RWPE2 (cell line): ENCODE results near the gene DDX54.
A peak's percentile ranks its signal among the peaks of the same experiment; 100 is the strongest.

ENCODE experiments used
- ATAC-seq: fragments of 200-7000 bp; cut with Tn5 transposase; 3 replicates; pipeline ENCODE4 v1.9.1; 2021; ENCODE audit warnings: low read depth
- DNase-seq: peaks from one replicate; pipeline ENCODE4 v3.0.0-alpha.2; 2020; ENCODE audit warnings: low spot score
- H3K27ac ChIP-seq: fragments of 450-650 bp; 2 replicates; pipeline ENCODE4 v1.5.1; 2017; ENCODE audit warnings: mild to moderate bottlenecking; ENCODE audit not compliant: poor library complexity, severe bottlenecking
- H3K27me3 ChIP-seq: fragments of 250-450 bp; sonication (Bioruptor Pico); 2 replicates; pipeline ENCODE4 v1.5.1; 2021; ENCODE audit warnings: mild to moderate bottlenecking, moderate library complexity; ENCODE audit not compliant: insufficient read depth, poor library complexity, severe bottlenecking
- H3K36me3 ChIP-seq: fragments of 250-450 bp; sonication (Bioruptor Pico); 2 replicates; pipeline ENCODE4 v1.5.1; 2020; ENCODE audit warnings: low read depth, mild to moderate bottlenecking, moderate library complexity
- H3K4me1 ChIP-seq: fragments of 250-450 bp; sonication (Bioruptor Pico); 2 replicates; pipeline ENCODE4 v1.5.1; 2021; ENCODE audit warnings: mild to moderate bottlenecking, moderate library complexity; ENCODE audit not compliant: insufficient read depth, poor library complexity, severe bottlenecking
- H3K4me3 ChIP-seq: fragments of 250-450 bp; sonication (Bioruptor Pico); 2 replicates; pipeline ENCODE4 v1.5.1; 2021; ENCODE audit warnings: mild to moderate bottlenecking, moderate library complexity; ENCODE audit not compliant: severe bottlenecking
- H3K9me3 ChIP-seq: fragments of 250-450 bp; sonication (Bioruptor Pico); 2 replicates; pipeline ENCODE4 v1.5.1; 2021; ENCODE audit warnings: mild to moderate bottlenecking, moderate library complexity; ENCODE audit not compliant: severe bottlenecking
- TF ChIP-seq, protein P1 (sequence below): fragments of 450-650 bp; IDR thresholded peaks from one replicate; pipeline ENCODE4 v1.5.1; 2017; ENCODE audit warnings: mild to moderate bottlenecking, moderate library complexity; ENCODE audit not compliant: poor library complexity, severe bottlenecking

The DDX54 gene

DNA sequence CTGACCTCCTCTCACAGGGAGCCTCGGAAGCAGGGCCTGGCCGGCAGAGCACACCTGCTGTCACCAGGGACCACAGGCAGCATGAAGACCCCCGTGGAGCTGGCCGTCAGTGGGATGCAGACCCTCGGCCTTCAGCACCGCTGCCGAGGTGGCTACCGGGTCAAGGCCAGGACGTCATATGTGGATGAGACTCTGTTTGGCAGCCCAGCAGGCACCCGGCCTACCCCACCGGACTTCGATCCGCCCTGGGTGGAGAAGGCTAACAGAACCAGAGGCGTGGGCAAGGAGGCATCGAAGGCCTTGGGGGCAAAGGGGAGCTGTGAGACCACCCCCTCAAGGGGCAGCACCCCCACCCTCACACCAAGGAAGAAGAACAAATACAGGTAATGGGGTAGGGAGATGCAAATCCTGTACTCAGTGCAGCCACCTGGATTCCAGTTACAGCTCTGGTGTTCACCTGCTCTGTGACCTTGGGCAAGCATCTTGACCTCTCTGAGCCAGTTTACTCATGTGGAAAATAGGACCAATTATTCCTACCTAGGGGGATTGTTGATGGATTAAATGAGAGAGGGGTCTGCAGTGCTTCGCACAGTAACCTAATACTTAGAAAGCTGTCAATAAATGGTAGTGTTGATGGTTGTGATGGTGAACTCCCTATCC is 1.5 kb upstream of the DDX54 start:
- TF ChIP-seq, protein P1, sequence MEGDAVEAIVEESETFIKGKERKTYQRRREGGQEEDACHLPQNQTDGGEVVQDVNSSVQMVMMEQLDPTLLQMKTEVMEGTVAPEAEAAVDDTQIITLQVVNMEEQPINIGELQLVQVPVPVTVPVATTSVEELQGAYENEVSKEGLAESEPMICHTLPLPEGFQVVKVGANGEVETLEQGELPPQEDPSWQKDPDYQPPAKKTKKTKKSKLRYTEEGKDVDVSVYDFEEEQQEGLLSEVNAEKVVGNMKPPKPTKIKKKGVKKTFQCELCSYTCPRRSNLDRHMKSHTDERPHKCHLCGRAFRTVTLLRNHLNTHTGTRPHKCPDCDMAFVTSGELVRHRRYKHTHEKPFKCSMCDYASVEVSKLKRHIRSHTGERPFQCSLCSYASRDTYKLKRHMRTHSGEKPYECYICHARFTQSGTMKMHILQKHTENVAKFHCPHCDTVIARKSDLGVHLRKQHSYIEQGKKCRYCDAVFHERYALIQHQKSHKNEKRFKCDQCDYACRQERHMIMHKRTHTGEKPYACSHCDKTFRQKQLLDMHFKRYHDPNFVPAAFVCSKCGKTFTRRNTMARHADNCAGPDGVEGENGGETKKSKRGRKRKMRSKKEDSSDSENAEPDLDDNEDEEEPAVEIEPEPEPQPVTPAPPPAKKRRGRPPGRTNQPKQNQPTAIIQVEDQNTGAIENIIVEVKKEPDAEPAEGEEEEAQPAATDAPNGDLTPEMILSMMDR = no peak
- H3K9me3 ChIP-seq = no peaks in the 10 kb centered on the region
- H3K36me3 ChIP-seq = peaks cover 51% of the 10 kb centered on the region
- H3K4me1 ChIP-seq = peaks cover 3% of the 10 kb centered on the region
- DNase-seq (no peak), ATAC-seq (no peak)
- H3K4me3 ChIP-seq = no peak overlapping the region
- H3K27me3 ChIP-seq = no peaks in the 10 kb centered on the region
- no peak overlapping the region for H3K27ac ChIP-seq

DNA sequence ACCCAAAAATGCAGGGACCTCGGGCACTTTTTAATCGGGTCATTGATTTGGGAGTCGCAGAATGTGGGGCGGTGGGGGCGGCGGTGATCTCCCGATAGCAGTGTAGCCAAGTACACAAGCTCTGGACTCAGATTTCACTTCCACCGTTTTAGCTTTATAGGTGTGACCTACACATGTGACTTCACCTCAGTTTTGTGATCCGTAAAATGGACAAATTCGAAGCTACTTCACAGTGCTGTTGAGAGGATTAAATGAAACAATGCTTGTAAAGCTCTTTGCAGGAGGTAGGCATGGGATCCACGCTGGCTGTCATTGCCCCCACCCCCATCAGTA is 721 bp upstream of the DDX54 start:
- peak overlapping the region; percentile 87 for H3K4me3 ChIP-seq
- ATAC-seq (no peak), DNase-seq (no peak)
- peaks cover 3% of the 10 kb centered on the region for H3K4me1 ChIP-seq
- H3K27me3 ChIP-seq = no peaks in the 10 kb centered on the region
- peaks cover 44% of the 10 kb centered on the region for H3K36me3 ChIP-seq
- H3K9me3 ChIP-seq = no peaks in the 10 kb centered on the region
- peak overlapping the region; percentile 81 for H3K27ac ChIP-seq
- TF ChIP-seq, protein P1 = no peak

DNA sequence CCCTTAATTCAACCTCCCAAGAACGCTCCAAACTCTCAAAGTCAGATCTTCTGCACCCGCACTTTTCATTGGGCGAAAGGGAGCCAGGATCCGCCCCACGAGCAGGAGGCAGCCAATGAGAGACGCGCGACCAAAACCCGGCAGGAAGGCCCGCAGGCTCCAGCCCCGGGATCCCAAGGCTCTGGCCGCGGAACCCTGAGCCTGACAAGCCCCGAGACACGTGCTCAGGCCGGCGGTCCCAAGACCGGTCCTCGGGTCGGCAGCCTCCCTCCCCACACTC is 438 bp downstream of the DDX54 start:
- Histone ChIP-seq H3K36me3 (peaks cover 45% of the 10 kb centered on the region), H3K4me1 (peaks cover 3% of the 10 kb centered on the region), H3K27ac (peak overlapping the region; percentile 81), H3K27me3 (no peaks in the 10 kb centered on the region), H3K4me3 (peak overlapping the region; percentile 87), H3K9me3 (no peaks in the 10 kb centered on the region)
- DNase-seq (peak; percentile 91), ATAC-seq (peak; percentile 88)
- TF ChIP-seq, protein P1 = no peak

DNA sequence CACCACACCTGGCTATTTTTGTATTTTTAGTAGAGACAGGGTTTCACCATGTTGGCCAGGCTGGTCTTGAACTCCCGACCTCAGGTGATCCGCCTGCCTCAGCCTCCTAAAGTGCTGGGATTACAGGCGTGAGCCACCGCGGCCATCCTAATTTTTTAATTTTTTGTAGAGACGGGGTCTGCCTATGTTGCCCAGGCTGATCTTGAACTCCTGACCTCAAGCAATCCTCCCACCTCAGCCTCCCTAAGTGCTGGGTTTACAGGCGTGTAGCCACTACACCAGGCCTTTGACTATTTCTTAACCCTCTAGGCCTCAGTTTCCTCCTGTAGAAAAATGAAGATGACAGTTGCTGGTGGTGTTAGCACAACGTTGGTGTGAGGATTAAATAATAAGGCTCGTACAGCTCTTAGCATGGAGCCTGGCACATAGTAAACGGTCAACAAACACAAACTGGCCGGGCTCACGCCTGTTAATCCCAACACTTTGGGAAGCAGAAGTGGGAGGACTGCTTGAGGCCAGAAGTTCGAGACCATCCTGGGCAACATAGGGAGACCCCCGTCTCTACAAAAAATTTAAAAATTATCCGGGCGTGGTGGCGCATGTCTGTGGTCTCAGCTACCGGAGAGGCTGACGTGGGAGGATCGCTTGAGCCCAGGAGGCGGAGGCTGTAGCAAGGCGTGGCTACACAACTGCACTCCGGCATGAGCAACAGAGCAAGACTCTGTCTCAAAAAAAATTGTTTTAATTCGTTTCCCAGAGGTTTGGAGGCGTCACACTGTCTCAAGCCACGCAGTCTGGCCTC is 979 bp downstream of the DDX54 start:
- peak overlapping the region; percentile 81 for H3K27ac ChIP-seq
- H3K27me3 ChIP-seq = no peaks in the 10 kb centered on the region
- H3K36me3 ChIP-seq = peaks cover 49% of the 10 kb centered on the region
- peak overlapping the region; percentile 87 for H3K4me3 ChIP-seq
- TF ChIP-seq, protein P1 = no peak
- DNase-seq = no peak
- peaks cover 3% of the 10 kb centered on the region for H3K4me1 ChIP-seq
- no peaks in the 10 kb centered on the region for H3K9me3 ChIP-seq
- ATAC-seq = peak; percentile 65

DNA sequence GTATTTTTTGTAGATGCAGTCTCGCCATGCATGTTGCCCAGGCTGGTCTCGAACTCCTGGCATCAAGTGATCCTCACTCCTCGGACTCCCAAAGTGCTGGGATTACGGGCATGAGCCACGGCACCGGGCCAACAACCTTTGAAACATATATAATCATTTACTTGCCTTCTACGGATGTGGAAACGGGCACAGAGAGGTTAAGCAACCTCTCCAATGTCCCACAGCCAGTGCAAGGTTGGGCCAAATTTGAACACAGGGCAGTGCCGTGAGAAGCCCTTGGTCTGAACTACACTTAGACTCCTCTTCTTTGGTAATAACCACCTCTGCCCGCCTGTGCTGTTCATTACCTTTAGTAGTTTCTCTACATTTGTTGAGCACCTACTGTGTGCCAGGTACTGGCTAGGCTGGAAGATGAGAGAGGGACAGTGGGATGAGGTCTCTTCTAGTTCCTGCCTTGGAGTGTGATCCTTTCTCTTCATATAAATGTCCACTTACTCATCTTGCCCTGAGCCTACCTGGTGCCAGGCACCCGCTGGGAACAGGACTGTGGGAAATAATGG is 2.2 kb downstream of the DDX54 start:
- no peaks in the 10 kb centered on the region for H3K27me3 ChIP-seq
- H3K4me1 ChIP-seq = peaks cover 3% of the 10 kb centered on the region
- peaks cover 55% of the 10 kb centered on the region for H3K36me3 ChIP-seq
- no peak for DNase-seq
- TF ChIP-seq, protein P1 = no peak
- no peaks in the 10 kb centered on the region for H3K9me3 ChIP-seq
- H3K4me3 ChIP-seq = no peak overlapping the region
- no peak overlapping the region for H3K27ac ChIP-seq
- no peak for ATAC-seq
